ENCODE measurements around the gene OSBPL9. TPM values are rescaled to one million over a fixed set of nuclear protein-coding genes. Genes with fewer than 3 reads are reported as not detected.

The OSBPL9 gene
- total RNA-seq (2014; rRNA removed; shearing (Covaris generic)): 37.0 and 43.2 TPM in 2 replicates

GRCh38 chr1:51616903-51617708 lies at the start of gene OSBPL9:
Gene OSBPL9 (plus strand): TSS chr1:51617092. CDS start chr1:51617111, 19 bp downstream.
- peak; percentile 86 for DNase-seq (ENCODE audit: low spot score)

- DNase-seq (ENCODE audit: low spot score): no peak
Observed at GRCh38 chr1:51567653-51568052, 49.2 kb upstream of the OSBPL9 start.

- DNase-seq (ENCODE audit: low spot score): no peak
Observed at GRCh38 chr1:51568231-51568935, 48.5 kb upstream of the OSBPL9 start.

- peak; percentile 83 for DNase-seq (ENCODE audit: low spot score)
Observed at GRCh38 chr1:51569284-51570062, 47.4 kb upstream of the OSBPL9 start.

- DNase-seq (ENCODE audit: low spot score): no peak
Observed at GRCh38 chr1:51570063-51570710, 46.7 kb upstream of the OSBPL9 start.

- DNase-seq (ENCODE audit: low spot score): no peak
Observed at GRCh38 chr1:51572365-51572764, 44.5 kb upstream of the OSBPL9 start.

GRCh38 chr1:51574796-51575195 lies 42.1 kb upstream of the OSBPL9 start:
- DNase-seq (ENCODE audit: low spot score): no peak

- DNase-seq (ENCODE audit: low spot score): no peak
Observed at GRCh38 chr1:51575406-51576084, 41.3 kb upstream of the OSBPL9 start.

- no peak for DNase-seq (ENCODE audit: low spot score)
Observed at GRCh38 chr1:51576085-51576444, 40.8 kb upstream of the OSBPL9 start.

GRCh38 chr1:51576923-51577322 lies 40.0 kb upstream of the OSBPL9 start:
- DNase-seq (ENCODE audit: low spot score): no peak

GRCh38 chr1:51578383-51579109 lies 38.3 kb upstream of the OSBPL9 start:
- DNase-seq (ENCODE audit: low spot score): no peak

GRCh38 chr1:51581238-51581637 lies 35.7 kb upstream of the OSBPL9 start:
- no peak for DNase-seq (ENCODE audit: low spot score)

- no peak for DNase-seq (ENCODE audit: low spot score)
Observed at GRCh38 chr1:51583532-51583931, 33.4 kb upstream of the OSBPL9 start.

- no peak for DNase-seq (ENCODE audit: low spot score)
Observed at GRCh38 chr1:51584021-51584420, 32.9 kb upstream of the OSBPL9 start.

GRCh38 chr1:51592711-51593110 lies 24.2 kb upstream of the OSBPL9 start:
- no peak for DNase-seq (ENCODE audit: low spot score)

GRCh38 chr1:51594716-51595115 lies 22.2 kb upstream of the OSBPL9 start:
- DNase-seq (ENCODE audit: low spot score): no peak

- DNase-seq (ENCODE audit: low spot score): no peak
Observed at GRCh38 chr1:51600529-51600928, 16.4 kb upstream of the OSBPL9 start.

GRCh38 chr1:51600965-51601364 lies 15.9 kb upstream of the OSBPL9 start:
- DNase-seq (ENCODE audit: low spot score): no peak

- no peak for DNase-seq (ENCODE audit: low spot score)
Observed at GRCh38 chr1:51605961-51606723, 10.8 kb upstream of the OSBPL9 start.

- DNase-seq (ENCODE audit: low spot score): no peak
Observed at GRCh38 chr1:51607681-51608095, 9.2 kb upstream of the OSBPL9 start.

Data from HT-29 (cell line).